Stimulated activated CD8-positive, alpha-beta memory T cell treated with anti-CD3 and anti-CD28 coated beads, Interleukin-7, amount 100 ng/mL, for 48 hours (primary cell): ENCODE results near the gene PMIS2.
A peak's percentile ranks its signal among the peaks of the same experiment; 100 is the strongest.

Experiments used
- DNase-seq, 2 donors: peaks; one replicate each; pipeline ENCODE4 v3.0.0-alpha.2; 2020; ENCODE audit warnings: low read depth in 1 of 2; ENCODE audit errors: extremely low read depth in 1 of 2

PMIS2 gene

GRCh38 chr19:35623327-35624010 is 37.5 kb downstream of the PMIS2 start:
- no peak for DNase-seq

- no peak for DNase-seq
Measured at GRCh38 chr19:35628264-35628564, 42.2 kb downstream of the PMIS2 start.

- DNase-seq = peak; percentile 94 to 98
Measured at GRCh38 chr19:35628565-35629331, 42.8 kb downstream of the PMIS2 start, which contains the start of gene RBM42. Gene RBM42, plus strand, starts transcription at chr19:35629036. Its CDS starts 118 bp downstream, at chr19:35629154.

- DNase-seq = no peak
Measured at GRCh38 chr19:35629332-35629633, 43.3 kb downstream of the PMIS2 start.

GRCh38 chr19:35633727-35634440 is 47.9 kb downstream of the PMIS2 start:
- DNase-seq = no peak

GRCh38 chr19:35636651-35637050 is 50.7 kb downstream of the PMIS2 start:
- no peak for DNase-seq
